Muscle of leg (tissue), 11 donors: ENCODE results near the gene BCAP31. TPM values are rescaled to one million over a fixed set of nuclear protein-coding genes. Genes with fewer than 3 reads are reported as not detected.

Experiments used
- DNase-seq: peaks from one replicate; pipeline ENCODE4 v3.0.0; 2013
- H3K27ac ChIP-seq: one replicate; pipeline ENCODE4 v1.5.1; 2013; ENCODE audit warnings: mild to moderate bottlenecking, low read length, control low read depth
- H3K27me3 ChIP-seq: one replicate; pipeline ENCODE4 v1.6.1; 2013; ENCODE audit warnings: low read length; ENCODE audit not compliant: control insufficient read depth, insufficient read depth
- H3K36me3 ChIP-seq: one replicate; pipeline ENCODE4 v1.6.1; 2013; ENCODE audit warnings: low read length; ENCODE audit not compliant: control insufficient read depth, insufficient read depth
- H3K4me1 ChIP-seq: one replicate; pipeline ENCODE4 v1.6.1; 2013; ENCODE audit warnings: low read length; ENCODE audit not compliant: control insufficient read depth, insufficient read depth
- H3K4me3 ChIP-seq: one replicate; pipeline ENCODE4 v1.5.1; 2013; ENCODE audit warnings: low read length, control low read depth
- H3K9me3 ChIP-seq: replicated peaks from 2 replicates; pipeline ENCODE4 v1.6.1; 2013; ENCODE audit warnings: low read depth, low read length; ENCODE audit not compliant: control insufficient read depth
- WGBS: methylation state at CpG from one replicate; pipeline ENCODE4 v1.1.5; 2013; ENCODE audit warnings: missing lambda C conversion rate; ENCODE audit not compliant: insufficient coverage; 5-methylcytosine and 5-hydroxymethylcytosine counted together
- polyA plus RNA-seq, 8 donors: library from polyadenylated mRNA; unstranded; fragments of 120-200 nt; gene quantifications; one replicate each; pipeline versions ENCODE4 v1.2.1 to v1.2.3, GENCODE V29; 2013; ENCODE audit warnings: inconsistent platforms in 1 of 8, low replicate concordance in 1 of 8; ENCODE audit not compliant: insufficient read length in 8 of 8, insufficient read depth in 1 of 8
- total RNA-seq: library from RNA; stranded (reverse); fragments of 120-200 nt; gene quantifications from one replicate; pipeline ENCODE4 v1.2.4, GENCODE V29; 2013

Gene BCAP31
- total and polyA plus RNA-seq, 9 donors: 51.8 to 90.1 (median 76.8) TPM

- Histone ChIP-seq H3K4me1 (peaks cover 53% of the 10 kb centered on the region), H3K27me3 (no peaks in the 10 kb centered on the region), H3K4me3 (peak overlapping the region; percentile 9), H3K27ac (peak overlapping the region; percentile 85), H3K36me3 (peaks cover 2% of the 10 kb centered on the region), H3K9me3 (no peaks in the 10 kb centered on the region)
- WGBS: 36% methylated on average over 31 of the region's 35 CpGs
- DNase-seq: peak; percentile 77
Measured at GRCh38 chrX:153726286-153727122, 2.3 kb upstream of the BCAP31 start.

- DNase-seq: no peak
- Histone ChIP-seq H3K27ac (peak overlapping the region; percentile 85), H3K36me3 (peaks cover 4% of the 10 kb centered on the region), H3K4me1 (peaks cover 53% of the 10 kb centered on the region), H3K27me3 (no peaks in the 10 kb centered on the region), H3K4me3 (peak overlapping the region; percentile 9), H3K9me3 (no peaks in the 10 kb centered on the region)
- WGBS: 84% methylated on average over 32 of the region's 35 CpGs
Measured at GRCh38 chrX:153725832-153726285, 1.7 kb upstream of the BCAP31 start.

GRCh38 chrX:153725039-153725831 lies 1.0 kb upstream of the BCAP31 start:
- H3K9me3 ChIP-seq: no peaks in the 10 kb centered on the region
- peak overlapping the region; percentile 50 for H3K4me3 ChIP-seq
- H3K27me3 ChIP-seq: no peaks in the 10 kb centered on the region
- H3K4me1 ChIP-seq: peaks cover 53% of the 10 kb centered on the region
- peak; percentile 33 for DNase-seq
- peak overlapping the region; percentile 85 for H3K27ac ChIP-seq
- WGBS: 75% methylated on average over 55 of the region's 55 CpGs
- H3K36me3 ChIP-seq: peaks cover 9% of the 10 kb centered on the region

GRCh38 chrX:153723351-153724251 lies 586 bp downstream of the BCAP31 start:
- peaks cover 24% of the 10 kb centered on the region for H3K36me3 ChIP-seq
- no peaks in the 10 kb centered on the region for H3K27me3 ChIP-seq
- 26% methylated on average over 78 of the region's 78 CpGs for WGBS
- H3K4me1 ChIP-seq: peaks cover 47% of the 10 kb centered on the region
- peak overlapping the region; percentile 82 for H3K27ac ChIP-seq
- H3K9me3 ChIP-seq: no peaks in the 10 kb centered on the region
- peak overlapping the region; percentile 59 for H3K4me3 ChIP-seq
- DNase-seq: peak; percentile 23

GRCh38 chrX:153722704-153723350 lies 1.4 kb downstream of the BCAP31 start:
- no peaks in the 10 kb centered on the region for H3K27me3 ChIP-seq
- 60% methylated on average over 10 of the region's 12 CpGs for WGBS
- H3K36me3 ChIP-seq: peaks cover 25% of the 10 kb centered on the region
- H3K9me3 ChIP-seq: no peaks in the 10 kb centered on the region
- peak overlapping the region; percentile 82 for H3K27ac ChIP-seq
- peaks cover 40% of the 10 kb centered on the region for H3K4me1 ChIP-seq
- peak overlapping the region; percentile 59 for H3K4me3 ChIP-seq
- no peak for DNase-seq

GRCh38 chrX:153719701-153720100 lies 4.5 kb downstream of the BCAP31 start:
- WGBS: 82% methylated on average over 2 of the region's 2 CpGs
- no peak overlapping the region for H3K4me3 ChIP-seq
- peaks cover 35% of the 10 kb centered on the region for H3K36me3 ChIP-seq
- peaks cover 2% of the 10 kb centered on the region for H3K27me3 ChIP-seq
- no peaks in the 10 kb centered on the region for H3K9me3 ChIP-seq
- H3K27ac ChIP-seq: no peak overlapping the region
- DNase-seq: no peak
- H3K4me1 ChIP-seq: peaks cover 8% of the 10 kb centered on the region

GRCh38 chrX:153719238-153719637 lies 4.9 kb downstream of the BCAP31 start:
- Histone ChIP-seq H3K27ac (no peak overlapping the region), H3K36me3 (peaks cover 37% of the 10 kb centered on the region), H3K4me3 (no peak overlapping the region), H3K27me3 (peaks cover 2% of the 10 kb centered on the region), H3K4me1 (peaks cover 8% of the 10 kb centered on the region), H3K9me3 (no peaks in the 10 kb centered on the region)
- whole genome bisulfite sequencing: 86% methylated on average over 1 of the region's 2 CpGs
- DNase-seq: no peak

GRCh38 chrX:153717445-153717844 lies 6.7 kb downstream of the BCAP31 start:
- Histone ChIP-seq H3K4me3 (no peak overlapping the region), H3K36me3 (peaks cover 43% of the 10 kb centered on the region), H3K4me1 (no peaks in the 10 kb centered on the region), H3K27ac (no peak overlapping the region), H3K9me3 (no peaks in the 10 kb centered on the region), H3K27me3 (peaks cover 2% of the 10 kb centered on the region)
- 94% methylated on average over 3 of the region's 9 CpGs for WGBS
- DNase-seq: no peak

- Histone ChIP-seq H3K9me3 (no peaks in the 10 kb centered on the region), H3K27me3 (peaks cover 2% of the 10 kb centered on the region), H3K27ac (no peak overlapping the region), H3K36me3 (peaks cover 39% of the 10 kb centered on the region), H3K4me3 (no peak overlapping the region), H3K4me1 (no peaks in the 10 kb centered on the region)
- peak; percentile 30 for DNase-seq
- no CpG with 5 or more reads among the region's 3 CpGs for WGBS
Measured at GRCh38 chrX:153714256-153714655, 9.9 kb downstream of the BCAP31 start.
